NCI-H748 (cell line): Measurements from ENCODE around the gene MBLAC1.

ENCODE experiments used
- DNase-seq: peaks from one replicate; lab custom pipeline; 2025; ENCODE audit not compliant: unreplicated experiment; lab: John Stamatoyannopoulos, UW

The MBLAC1 gene

DNA sequence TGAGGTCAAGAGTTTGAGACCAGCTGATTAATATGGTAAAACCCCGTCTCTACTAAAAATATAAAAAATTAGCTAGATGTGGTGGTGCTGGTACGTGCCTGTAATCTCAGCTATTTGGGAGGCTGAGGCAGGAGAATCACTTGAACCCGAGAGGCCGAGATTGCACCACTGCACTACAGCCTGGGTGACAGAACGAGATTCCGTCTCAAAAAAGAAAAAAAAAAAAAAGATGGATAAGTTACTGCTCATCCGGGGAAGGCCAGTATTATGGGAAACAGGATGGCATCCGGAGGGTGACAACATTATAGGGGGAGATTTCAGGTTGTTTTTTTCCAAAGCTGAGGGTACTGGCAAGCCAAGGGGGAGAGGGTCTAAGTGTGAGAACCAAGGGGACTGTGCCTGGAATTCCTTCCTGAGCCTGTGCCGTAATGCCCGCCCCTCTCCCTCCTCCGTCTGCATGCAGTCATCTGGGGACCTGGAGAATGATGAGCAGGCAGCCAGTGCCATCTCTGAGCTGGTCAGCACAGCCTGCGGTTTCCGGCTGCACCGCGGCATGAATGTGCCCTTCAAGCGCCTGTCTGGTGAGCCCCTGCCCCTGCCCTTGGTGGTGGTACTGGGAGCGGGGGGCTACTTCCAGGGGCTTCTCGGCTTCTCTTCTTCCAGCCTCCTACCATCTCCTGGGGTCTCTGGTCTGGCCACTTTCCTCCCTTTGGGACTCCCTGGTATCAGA, 26.3 kb downstream of the MBLAC1 start:
- DNase-seq = no peak

DNA sequence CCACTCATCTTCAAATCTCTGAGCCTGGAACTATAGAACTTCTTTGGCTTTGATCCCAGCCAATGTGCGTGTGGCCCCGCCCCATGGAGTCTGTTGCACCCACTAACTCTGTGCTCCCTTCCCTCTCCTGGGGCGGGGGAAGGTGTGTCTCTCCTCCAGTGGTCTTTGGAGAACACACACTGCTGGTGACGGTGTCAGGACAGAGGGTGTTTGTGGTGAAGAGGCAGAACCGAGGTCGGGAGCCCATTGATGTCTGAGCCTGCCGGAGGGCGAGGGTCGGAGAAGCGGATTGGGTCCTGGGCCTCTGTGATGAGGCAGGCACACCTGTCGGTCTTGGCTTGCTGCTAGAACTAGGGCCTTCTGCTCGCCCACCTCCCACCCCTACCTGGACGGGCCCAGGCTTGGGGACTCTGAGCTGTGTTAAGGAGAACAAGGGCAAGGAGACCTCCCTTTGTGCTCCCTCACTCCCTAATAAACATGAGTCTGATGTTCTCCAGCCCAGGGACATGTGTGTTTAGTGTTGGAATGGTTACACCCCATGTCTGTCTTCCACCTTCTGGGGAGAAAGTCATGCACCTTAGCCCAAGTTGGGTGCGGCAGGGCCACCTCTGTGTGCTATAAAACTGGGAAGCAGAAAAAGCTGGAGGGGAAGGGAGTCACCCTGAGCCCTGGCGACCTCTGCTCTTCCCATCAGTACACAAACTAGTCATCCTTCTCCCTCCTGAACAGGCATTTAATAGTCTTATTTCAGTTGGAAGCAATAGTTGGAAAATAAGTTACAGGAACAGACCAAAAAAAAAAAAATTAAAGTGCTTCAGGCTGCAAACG, 27.2 kb downstream of the MBLAC1 start:
- no peak for DNase-seq

DNA sequence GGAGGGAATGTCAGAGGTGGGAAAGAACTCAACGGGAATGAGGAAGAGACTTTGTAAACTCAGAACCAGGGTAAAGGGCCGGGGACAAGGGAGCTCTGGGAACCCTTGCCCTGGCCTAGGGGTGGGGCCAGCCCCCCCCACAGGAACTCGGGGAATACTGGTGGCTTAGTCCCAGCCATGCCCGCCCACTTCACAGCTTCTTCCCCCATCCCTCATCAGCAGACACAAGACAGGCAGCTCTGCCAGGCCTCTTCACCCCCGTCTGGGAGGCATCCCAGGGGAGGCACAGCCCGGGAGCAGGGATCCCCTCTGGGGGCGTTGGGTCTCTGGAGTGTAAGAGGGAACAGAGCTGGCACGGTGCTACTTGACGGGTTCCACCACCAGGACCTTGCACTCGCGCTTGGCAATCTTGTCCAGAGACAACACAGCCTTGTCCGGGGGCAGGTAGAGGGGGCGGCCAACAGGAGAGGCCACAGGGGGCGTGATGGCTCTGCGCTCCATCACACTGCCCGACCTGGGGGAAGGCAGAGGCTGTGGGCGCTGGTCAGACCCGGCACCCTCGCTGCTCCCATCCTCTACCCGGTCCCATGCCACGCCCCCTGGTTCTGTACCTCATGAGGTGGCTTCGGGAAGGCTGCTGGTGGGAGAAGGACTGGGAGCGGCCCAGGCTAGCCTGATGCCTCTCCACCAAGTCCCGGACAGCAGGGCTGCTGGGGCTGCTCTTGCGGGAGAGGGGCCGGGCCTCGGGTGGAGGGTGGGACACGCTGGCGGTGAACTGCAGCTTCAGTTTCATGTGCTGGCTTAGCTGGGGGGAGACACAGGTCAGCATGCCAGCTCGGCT, 28.1 kb downstream of the MBLAC1 start:
- DNase-seq = no peak

DNA sequence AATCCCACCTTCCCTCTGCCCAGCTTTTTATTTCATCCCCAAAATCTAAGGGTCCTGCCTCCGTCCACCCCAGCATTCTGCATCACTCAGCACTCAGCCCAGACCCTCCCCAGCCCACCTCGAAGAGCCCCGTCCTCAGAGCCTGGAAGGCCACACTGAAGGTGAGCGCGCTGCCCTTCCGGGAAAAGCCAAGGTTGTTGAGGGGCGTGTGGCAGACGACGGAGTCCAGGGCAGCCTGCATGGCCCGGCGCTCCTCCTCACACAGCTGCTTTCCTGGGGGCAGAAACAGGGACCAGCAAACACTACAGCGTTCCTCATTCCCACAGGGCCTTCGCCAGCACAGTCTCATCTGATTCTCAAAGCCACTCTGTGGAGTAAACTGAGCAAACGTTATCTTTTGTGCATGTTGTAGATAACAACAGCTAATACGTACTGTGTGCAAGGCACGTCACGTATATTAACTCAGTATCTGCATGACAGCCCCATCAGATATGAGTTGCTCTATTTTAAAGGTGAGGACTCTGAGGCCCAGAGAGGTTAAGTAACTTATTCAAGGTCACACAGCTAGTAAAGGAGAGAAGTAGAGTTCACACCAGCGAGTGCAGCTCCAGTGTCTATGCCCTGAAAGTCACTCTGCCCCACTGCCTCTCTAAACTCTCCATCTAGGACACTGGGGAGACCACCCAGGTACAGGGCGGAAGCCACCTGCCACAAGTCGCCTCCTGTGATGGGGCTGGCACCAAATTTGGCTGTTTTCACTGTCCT, 29.0 kb downstream of the MBLAC1 start:
- DNase-seq = no peak

DNA sequence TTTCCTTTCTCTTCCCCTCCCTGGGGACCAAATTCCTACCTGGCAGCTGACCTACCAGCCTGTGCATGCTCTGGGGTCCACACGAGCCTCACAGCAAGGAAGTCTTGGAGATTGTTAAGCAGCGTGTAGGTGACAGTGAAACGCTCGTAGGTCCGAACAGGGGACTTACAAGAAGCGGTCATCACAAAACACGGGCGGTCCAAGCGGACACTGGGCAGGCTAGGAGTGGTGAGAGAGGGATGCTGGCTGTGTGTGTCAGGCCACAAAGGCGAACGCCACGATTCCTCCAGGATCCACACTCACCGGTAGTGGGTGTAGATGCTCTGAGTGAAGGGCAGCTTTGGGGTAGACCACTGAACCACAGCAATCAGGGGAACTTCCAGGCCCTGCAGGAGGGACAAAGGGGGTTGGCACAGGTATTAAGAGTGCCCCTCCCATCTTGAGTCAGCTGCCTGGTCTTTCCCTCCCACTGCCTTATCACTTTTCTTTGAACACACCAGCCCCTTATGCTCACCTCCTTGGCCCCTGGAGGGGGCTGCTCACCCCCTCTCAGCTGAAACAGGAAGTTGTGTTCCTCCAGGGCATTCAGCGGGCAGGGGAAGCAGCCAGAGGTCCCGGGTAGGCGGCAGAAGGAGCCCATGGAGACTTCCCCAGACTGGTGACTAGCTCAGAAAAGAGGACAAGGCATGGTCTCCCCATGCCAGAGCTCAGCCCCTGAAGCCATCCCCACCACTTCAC, 29.7 kb downstream of the MBLAC1 start:
- DNase-seq = no peak

DNA sequence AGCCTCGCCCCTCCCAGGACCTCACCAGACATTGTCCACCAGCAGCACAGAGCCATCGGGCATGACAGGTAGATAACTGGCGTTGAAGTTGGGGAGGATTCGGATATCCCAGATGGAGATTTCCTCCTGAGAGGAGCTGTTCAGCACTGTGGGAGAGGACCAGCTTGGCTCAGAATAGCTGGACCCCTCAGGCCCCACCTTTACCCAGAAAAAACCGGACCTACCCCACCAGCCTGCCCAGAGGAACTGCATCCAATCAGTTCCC, 30.2 kb downstream of the MBLAC1 start:
- no peak for DNase-seq

DNA sequence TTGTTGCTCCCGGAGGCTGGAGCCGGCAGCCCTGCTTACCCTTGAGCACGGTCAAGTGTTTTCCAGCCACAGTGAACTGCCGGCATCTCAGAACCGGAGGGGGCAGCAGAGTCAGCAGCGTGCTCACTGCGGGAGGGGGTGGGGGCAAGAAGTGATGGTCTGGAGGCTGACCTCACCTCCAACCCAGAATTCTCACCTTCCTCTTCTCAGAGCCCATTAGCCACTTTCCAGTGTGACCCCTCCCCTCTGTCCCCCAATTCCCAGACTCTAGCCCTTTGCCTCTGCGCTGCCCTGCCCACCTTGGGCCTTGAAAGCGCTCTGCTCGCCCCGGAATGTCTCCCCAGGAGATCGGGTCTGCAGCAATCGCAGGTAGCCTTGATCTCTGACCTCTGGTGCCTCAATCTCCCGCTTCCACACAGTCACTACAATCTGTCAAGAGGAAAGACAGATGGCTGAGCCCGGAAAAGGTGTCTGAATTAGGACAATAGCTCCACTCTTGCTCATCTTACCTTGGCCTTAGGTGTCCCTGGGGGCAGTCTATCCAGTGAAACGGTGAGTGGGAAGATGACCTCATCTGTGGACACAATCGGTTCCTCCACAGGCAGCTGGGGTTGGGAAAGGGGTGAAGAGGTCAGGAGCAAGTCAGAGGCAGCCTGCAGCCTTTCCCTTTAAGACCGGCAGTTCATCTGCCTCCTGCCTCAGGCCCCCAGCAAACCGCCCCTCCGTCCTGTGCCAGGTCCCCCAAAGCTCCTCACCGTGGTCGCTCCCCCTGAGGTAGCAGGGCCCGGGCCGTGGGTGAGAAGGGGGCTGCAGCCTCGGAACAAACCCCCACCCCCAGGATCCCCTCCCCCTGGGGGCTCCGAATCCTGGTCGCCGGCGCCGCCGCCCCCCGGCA, 30.8 kb downstream of the MBLAC1 start:
- peak; percentile 22 for DNase-seq

DNA sequence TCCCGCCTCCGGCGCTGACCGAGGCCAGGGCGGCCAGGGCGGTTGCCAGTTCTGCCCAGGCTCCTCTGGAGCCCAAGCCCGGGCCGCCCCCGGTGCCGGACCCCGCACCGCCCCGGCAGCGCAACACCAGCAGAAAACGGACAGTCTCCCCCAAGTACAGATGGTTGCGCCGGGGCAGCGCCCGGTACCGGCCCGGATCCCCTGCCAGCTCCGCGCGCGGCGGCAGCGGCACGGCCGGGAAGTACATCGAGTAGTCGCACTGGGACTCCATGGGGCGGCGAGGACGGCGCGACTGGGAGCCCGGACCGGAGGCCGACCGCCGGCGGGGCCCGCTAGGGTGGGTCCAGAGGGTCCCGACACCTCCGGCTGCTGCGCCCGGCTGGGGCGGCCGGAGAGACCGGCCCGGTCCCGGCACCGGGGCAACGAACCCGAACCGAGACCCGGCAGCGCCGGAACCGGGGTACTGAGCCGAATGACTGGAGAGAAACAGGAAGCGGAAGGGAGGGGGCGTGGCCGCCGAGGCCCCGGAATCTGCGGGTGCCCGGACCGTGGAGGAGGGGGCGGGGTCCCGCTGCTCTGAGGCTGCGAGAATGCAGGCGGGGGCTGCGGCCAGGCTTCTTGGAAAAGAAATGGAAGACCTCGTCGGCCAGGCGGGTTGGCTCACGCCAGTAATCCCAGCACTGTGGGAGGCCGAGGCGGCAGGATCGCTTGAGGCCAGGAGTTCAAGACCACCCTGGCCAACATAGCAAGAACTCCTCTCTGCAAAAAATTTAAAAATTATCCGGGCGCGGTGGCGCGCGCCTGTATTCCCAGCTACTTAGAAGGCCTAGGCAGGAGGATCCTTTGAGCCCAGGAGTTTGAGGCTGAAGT, 31.7 kb downstream of the MBLAC1 start, which contains the start of gene TRAPPC14:
Gene TRAPPC14, minus strand, starts transcription at position 495 of the 870 bp plus-strand sequence. Its CDS starts 224 bp downstream, at position 271.
- peak; percentile 87 for DNase-seq

DNA sequence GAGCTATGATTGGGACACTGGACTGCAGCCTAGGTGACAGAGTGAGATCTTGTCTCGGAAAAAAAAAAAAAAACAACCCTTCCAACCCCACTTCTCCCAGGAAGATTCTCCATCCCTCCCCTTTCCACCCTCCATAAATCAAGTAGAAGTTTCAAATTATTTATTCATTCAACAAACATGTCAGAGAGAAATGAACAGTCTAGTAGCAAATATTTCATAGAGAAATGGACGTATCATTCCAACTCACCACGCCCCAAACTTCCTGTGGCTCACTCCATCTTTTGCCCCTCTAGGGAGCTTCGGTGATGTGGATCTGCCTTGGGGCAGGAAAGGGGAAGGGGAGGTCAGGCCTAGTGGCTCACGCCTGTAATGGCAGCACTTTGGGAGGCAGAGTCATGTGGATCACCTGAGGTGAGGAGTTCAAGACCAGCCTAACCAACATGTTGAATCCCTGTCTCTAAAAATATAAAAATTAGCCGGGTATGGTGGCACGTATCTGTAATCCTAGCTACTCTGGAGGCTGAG, 32.4 kb downstream of the MBLAC1 start:
- DNase-seq = no peak

DNA sequence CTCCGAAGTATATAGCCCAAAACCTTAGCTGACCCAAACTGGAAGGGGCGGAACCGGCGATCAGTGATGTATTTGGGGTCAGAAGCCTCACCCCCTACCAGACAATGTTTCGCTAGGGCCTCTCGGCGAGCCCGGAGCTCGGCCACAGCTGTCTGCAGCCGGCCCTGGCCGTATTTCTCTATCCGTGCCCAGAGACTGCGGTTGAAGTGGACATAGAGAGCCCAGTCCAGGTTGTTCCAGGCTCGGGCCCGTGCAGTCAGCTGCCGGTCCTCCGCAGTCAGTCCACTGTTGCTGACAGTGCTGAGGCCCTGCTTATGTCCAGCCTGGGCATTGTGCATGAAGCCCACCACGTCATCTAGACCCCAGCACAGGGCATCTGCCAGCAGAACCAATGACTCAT, 33.3 kb downstream of the MBLAC1 start:
- DNase-seq = no peak

DNA sequence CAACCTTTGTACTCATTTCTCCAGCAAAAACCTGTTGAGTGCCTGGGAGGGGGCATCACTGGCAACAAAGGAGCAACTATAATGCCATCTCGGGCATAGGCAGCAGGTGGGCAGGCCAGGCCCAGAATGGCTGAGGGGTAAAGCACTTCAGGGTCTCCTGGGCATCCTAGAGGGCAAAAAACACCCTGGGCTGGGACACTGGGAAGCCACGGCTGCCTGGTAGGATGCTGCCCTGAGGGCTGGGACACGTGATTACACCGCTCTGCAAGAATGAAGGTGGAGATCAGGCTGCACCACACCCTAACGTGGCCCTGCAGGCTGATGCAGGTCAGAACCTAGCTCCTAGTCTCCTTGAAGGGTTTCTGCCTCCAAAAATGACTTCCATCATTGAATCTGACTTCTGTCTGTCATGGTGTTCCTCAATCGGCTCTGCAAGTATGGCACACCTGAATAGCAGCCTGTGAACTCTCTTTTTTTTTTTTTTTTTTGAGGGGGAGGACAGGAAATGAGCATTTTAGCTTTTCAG, 36.3 kb downstream of the MBLAC1 start:
- DNase-seq = no peak

DNA sequence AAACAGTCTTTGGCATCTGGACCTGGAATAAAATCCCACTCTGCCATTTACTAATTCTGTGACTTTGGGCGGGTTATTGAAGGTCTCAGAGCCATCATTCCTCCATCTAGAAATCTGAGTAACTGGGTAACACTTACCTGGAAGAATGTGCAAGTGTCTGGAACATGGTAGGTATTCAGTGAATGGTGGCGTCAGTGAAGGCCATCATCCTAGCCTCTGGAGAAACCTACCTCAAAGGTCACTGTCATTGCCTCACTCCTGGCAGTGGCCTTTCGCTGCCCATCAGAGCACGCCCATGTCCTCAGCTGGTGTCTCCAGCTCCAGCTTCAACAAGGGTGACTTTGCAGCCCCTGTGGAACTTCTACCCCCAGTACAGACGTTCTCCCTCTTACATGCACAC, 37.1 kb downstream of the MBLAC1 start:
- DNase-seq = no peak

DNA sequence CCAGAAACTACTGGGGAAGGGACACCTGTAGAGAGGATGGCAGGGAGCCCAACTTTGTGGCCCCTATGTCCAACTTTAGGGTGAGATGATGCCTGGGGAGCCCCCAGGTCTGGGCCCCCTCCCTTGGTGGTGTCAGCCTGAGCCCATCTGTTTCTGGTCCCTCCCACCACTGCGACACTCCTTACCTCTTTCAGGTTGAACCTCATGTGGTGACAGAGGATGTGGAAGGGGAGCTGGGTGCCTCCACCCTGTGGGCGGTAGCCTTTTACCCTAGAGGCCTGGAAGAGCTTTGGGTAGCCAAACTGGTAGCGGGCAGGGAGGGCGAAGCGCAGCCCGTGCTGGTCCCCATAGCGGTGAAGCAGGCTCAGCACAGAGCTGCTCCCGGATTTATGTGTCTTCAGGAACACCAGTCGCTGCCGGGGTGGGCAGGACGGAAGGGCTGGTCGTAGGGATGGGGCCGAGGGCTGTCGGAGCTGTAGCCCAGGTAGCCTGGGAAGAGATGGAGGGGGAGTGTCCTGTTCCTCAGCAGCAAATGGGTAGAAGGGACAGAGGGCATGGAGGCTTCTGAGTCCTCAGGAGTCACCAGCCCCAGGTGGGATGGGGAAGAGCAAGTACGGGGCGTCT, 39.7 kb downstream of the MBLAC1 start:
- no peak for DNase-seq

DNA sequence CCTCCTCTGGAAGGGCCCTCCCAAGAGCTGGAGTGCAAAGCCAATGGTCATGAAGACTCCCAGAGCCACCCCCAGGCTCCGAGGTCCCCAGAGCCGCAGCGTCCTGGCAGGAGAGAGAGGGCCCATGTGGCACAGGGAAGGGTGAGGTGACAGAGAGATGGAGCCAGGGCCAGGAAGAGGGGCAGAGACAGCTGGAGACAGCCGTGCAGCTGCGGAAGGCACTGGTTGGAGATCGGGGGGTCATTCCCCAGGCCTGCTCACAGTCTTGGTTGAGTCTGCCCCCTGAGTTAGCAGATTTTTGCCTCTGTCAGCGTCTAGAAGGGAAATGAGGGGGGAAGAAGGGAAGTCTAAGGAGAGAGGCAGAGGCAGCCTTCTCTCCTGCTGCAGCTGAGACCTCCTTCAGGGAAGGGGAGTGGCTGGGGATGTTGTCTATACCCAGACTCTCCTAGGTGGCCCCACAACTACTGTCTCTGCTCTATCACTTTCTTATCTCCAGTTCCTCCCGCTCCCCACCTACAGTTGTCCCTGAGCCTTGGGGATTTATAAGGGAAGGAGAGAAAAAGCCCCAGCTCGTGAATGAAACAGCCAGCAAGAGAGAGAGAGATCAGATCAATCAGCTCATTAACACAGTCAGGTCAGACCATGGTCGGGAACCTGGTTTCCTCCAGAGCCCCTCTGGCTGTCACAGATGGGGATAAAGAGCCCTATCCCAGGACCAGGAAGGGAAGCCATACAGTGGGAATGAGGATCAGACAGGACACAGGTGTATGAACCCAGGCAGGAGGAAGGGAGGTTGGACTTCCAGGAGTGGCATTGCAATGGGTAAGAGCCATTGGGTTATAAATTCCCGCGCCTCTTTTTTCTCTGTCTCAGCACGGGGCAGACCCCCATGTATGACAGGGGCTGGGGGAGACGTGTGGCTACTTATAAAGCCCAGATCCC, 40.5 kb downstream of the MBLAC1 start:
- no peak for DNase-seq

DNA sequence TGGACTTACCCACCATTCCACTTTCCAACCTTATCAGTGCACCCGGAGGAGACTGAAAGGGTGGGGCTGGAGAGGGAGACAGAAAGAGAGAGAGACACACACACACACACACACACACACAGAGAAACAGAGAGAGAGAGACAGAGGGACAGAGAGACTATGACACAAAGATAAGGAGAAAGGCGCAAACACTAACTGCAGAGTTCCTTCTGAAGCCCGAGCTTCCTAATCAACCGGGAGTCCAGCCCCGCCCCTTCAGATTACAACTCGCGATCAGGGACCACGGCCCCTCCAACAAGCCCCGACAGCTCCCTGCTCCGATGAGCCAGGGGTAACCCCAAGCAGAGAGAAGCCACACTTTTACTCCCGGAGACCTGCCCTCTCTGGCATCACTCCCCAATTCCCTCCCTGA, 41.2 kb downstream of the MBLAC1 start:
- DNase-seq = peak; percentile 19

DNA sequence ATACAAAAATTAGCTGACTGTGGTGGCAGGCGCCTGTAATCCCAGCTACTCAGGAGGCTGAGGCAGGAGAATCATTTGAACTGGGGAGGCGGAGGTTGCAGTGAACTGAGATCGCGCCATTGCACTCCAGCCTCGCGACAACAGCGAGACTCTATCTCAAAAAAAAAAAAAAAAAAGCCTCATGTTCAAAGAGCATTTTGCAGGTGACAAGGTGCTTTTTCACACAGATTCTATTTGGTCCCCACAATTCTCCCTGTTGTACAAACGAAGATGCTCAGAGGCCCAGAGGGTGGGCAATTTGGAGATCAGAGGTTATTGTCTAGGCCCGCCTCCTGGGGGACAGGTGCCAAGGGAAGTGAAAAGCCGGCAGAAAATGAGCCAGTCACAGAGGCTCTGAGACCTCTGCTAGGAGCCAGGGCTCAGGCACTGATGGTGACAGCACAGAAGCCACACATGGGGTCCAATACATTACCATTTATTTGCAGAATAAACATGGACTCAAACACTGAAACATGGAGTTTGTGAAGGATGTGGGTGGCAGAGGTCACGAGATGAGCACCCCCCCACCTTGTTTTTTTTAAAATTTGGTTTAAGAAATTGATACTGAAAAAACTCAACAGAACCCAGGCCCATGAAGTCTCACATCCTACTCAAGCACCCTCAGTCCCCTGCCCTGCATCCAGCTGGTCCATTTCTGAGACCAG, 42.5 kb downstream of the MBLAC1 start:
- no peak for DNase-seq
